ENCODE results near the gene TTI1. TPM values are rescaled to one million over a fixed set of nuclear protein-coding genes. Genes with fewer than 3 reads are reported as not detected.
A peak's percentile ranks its signal among the peaks of the same experiment; 100 is the strongest.

TTI1 gene
- total and polyA plus RNA-seq, 2 experiments from 2014 or later: 17.8 to 56.4 TPM

DNA sequence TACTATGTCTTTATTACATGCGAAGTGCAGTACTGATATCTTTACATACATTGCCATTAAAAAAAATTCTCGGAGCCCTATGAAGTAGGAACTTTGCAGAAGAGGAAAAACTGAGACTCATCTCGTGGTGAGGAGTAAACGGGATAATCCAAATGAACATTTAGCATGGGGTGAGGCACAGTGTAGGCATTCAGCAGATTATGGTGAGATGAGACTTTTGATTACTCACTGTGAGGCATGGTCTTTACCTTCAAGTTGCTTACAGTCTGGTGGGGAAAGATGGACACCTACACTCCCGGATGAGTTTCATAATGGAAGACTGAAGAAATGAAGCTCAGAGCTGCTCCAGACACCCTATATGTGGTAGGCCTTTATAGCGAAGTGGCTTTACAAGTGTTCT, 1.7 kb upstream of the TTI1 start:
- peak overlapping the region; percentile 98 for H3K4me2 ChIP-seq
- H3K4me3 ChIP-seq: peak overlapping the region; percentile 99
- H3F3A ChIP-seq (replicated peaks; ENCODE audit: low read depth): no peaks in the 10 kb centered on the region
- H3K27ac ChIP-seq (ENCODE audit: low read depth): no peak overlapping the region
- peaks cover 16% of the 10 kb centered on the region for H4K20me1 ChIP-seq (replicated peaks; ENCODE audit: insufficient read depth)
- H3K4me3 Mint-ChIP-seq: peak overlapping the region; percentile 95
- H3K4me1 ChIP-seq (ENCODE audit: insufficient read depth): peaks cover 17% of the 10 kb centered on the region
- no peaks in the 10 kb centered on the region for H3K36me3 ChIP-seq (ENCODE audit: insufficient read depth)
- H3K9me3 Mint-ChIP-seq: no peaks in the 10 kb centered on the region; the same call in 2 of the 3 replicates
- no peaks in the 10 kb centered on the region for H3K9me2 ChIP-seq (ENCODE audit: insufficient read depth)
- ATAC-seq (no peak), DNase-seq (ENCODE audit: low spot score) (no peak)
- no peak overlapping the region for H2AFZ ChIP-seq
- peak overlapping the region; percentile 21; the same call in 1 of the 2 replicates for H3K27ac Mint-ChIP-seq
- peaks cover 31% of the 10 kb centered on the region for H3K36me3 Mint-ChIP-seq (ENCODE audit: low read depth)
- no peaks in the 10 kb centered on the region for H3K27me3 ChIP-seq (ENCODE audit: insufficient read depth)
- H3K27me3 Mint-ChIP-seq (ENCODE audit: insufficient read depth, low read depth, poor library complexity): peaks cover 9% of the 10 kb centered on the region
- H3K79me2 ChIP-seq (replicated peaks; ENCODE audit: insufficient read depth): peaks cover 94% of the 10 kb centered on the region
- H3K4me1 Mint-ChIP-seq: peaks cover 25% of the 10 kb centered on the region
- TF ChIP-seq ZNF114 (CRISPR knock-in tag; IDR thresholded peaks at IDR 0.05) (no peak), STAT1 (IDR thresholded peaks at IDR 0.05; ENCODE audit: unreplicated experiment) (no peak), EZH2phosphoT487 (IDR thresholded peaks at IDR 0.05; ENCODE audit: unreplicated experiment) (no peak), EZH2 (IDR thresholded peaks at IDR 0.05; ENCODE audit: low read depth, unreplicated experiment) (no peak), POLR2AphosphoS5 (IDR thresholded peaks at IDR 0.05; ENCODE audit: low read depth) (no peak), ZNF331 (CRISPR knock-in tag; IDR thresholded peaks at IDR 0.05; ENCODE audit: low read depth) (no peak), CREB1 (CRISPR knock-in tag; IDR thresholded peaks at IDR 0.05; ENCODE audit: low read depth) (no peak), NANOG (IDR thresholded peaks at IDR 0.05; ENCODE audit: borderline replicate concordance) (no peak), JUNB (IDR thresholded peaks at IDR 0.05; ENCODE audit: unreplicated experiment) (no peak)
- TF ChIP-seq, protein P1, sequence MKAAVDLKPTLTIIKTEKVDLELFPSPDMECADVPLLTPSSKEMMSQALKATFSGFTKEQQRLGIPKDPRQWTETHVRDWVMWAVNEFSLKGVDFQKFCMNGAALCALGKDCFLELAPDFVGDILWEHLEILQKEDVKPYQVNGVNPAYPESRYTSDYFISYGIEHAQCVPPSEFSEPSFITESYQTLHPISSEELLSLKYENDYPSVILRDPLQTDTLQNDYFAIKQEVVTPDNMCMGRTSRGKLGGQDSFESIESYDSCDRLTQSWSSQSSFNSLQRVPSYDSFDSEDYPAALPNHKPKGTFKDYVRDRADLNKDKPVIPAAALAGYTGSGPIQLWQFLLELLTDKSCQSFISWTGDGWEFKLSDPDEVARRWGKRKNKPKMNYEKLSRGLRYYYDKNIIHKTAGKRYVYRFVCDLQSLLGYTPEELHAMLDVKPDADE (IDR thresholded peaks at IDR 0.05): no peak
- TF ChIP-seq, protein P2, sequence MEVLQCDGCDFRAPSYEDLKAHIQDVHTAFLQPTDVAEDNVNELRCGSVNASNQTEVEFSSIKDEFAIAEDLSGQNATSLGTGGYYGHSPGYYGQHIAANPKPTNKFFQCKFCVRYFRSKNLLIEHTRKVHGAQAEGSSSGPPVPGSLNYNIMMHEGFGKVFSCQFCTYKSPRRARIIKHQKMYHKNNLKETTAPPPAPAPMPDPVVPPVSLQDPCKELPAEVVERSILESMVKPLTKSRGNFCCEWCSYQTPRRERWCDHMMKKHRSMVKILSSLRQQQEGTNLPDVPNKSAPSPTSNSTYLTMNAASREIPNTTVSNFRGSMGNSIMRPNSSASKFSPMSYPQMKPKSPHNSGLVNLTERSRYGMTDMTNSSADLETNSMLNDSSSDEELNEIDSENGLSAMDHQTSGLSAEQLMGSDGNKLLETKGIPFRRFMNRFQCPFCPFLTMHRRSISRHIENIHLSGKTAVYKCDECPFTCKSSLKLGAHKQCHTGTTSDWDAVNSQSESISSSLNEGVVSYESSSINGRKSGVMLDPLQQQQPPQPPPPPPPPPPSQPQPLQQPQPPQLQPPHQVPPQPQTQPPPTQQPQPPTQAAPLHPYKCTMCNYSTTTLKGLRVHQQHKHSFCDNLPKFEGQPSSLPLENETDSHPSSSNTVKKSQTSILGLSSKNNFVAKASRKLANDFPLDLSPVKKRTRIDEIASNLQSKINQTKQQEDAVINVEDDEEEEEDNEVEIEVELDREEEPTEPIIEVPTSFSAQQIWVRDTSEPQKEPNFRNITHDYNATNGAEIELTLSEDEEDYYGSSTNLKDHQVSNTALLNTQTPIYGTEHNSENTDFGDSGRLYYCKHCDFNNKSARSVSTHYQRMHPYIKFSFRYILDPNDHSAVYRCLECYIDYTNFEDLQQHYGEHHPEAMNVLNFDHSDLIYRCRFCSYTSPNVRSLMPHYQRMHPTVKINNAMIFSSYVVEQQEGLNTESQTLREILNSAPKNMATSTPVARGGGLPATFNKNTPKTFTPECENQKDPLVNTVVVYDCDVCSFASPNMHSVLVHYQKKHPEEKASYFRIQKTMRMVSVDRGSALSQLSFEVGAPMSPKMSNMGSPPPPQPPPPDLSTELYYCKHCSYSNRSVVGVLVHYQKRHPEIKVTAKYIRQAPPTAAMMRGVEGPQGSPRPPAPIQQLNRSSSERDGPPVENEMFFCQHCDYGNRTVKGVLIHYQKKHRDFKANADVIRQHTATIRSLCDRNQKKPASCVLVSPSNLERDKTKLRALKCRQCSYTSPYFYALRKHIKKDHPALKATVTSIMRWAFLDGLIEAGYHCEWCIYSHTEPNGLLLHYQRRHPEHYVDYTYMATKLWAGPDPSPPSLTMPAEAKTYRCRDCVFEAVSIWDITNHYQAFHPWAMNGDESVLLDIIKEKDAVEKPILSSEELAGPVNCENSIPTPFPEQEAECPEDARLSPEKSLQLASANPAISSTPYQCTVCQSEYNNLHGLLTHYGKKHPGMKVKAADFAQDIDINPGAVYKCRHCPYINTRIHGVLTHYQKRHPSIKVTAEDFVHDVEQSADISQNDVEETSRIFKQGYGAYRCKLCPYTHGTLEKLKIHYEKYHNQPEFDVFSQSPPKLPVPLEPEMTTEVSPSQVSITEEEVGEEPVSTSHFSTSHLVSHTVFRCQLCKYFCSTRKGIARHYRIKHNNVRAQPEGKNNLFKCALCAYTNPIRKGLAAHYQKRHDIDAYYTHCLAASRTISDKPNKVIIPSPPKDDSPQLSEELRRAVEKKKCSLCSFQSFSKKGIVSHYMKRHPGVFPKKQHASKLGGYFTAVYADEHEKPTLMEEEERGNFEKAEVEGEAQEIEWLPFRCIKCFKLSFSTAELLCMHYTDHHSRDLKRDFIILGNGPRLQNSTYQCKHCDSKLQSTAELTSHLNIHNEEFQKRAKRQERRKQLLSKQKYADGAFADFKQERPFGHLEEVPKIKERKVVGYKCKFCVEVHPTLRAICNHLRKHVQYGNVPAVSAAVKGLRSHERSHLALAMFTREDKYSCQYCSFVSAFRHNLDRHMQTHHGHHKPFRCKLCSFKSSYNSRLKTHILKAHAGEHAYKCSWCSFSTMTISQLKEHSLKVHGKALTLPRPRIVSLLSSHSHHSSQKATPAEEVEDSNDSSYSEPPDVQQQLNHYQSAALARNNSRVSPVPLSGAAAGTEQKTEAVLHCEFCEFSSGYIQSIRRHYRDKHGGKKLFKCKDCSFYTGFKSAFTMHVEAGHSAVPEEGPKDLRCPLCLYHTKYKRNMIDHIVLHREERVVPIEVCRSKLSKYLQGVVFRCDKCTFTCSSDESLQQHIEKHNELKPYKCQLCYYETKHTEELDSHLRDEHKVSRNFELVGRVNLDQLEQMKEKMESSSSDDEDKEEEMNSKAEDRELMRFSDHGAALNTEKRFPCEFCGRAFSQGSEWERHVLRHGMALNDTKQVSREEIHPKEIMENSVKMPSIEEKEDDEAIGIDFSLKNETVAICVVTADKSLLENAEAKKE (CRISPR knock-in tag; IDR thresholded peaks at IDR 0.05): no peak
- TF ChIP-seq, protein P3, sequence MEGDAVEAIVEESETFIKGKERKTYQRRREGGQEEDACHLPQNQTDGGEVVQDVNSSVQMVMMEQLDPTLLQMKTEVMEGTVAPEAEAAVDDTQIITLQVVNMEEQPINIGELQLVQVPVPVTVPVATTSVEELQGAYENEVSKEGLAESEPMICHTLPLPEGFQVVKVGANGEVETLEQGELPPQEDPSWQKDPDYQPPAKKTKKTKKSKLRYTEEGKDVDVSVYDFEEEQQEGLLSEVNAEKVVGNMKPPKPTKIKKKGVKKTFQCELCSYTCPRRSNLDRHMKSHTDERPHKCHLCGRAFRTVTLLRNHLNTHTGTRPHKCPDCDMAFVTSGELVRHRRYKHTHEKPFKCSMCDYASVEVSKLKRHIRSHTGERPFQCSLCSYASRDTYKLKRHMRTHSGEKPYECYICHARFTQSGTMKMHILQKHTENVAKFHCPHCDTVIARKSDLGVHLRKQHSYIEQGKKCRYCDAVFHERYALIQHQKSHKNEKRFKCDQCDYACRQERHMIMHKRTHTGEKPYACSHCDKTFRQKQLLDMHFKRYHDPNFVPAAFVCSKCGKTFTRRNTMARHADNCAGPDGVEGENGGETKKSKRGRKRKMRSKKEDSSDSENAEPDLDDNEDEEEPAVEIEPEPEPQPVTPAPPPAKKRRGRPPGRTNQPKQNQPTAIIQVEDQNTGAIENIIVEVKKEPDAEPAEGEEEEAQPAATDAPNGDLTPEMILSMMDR (conservative IDR thresholded peaks at IDR 0.05; ENCODE audit: low read depth in 2 of 2): no peak
- TF ChIP-seq, protein P4, sequence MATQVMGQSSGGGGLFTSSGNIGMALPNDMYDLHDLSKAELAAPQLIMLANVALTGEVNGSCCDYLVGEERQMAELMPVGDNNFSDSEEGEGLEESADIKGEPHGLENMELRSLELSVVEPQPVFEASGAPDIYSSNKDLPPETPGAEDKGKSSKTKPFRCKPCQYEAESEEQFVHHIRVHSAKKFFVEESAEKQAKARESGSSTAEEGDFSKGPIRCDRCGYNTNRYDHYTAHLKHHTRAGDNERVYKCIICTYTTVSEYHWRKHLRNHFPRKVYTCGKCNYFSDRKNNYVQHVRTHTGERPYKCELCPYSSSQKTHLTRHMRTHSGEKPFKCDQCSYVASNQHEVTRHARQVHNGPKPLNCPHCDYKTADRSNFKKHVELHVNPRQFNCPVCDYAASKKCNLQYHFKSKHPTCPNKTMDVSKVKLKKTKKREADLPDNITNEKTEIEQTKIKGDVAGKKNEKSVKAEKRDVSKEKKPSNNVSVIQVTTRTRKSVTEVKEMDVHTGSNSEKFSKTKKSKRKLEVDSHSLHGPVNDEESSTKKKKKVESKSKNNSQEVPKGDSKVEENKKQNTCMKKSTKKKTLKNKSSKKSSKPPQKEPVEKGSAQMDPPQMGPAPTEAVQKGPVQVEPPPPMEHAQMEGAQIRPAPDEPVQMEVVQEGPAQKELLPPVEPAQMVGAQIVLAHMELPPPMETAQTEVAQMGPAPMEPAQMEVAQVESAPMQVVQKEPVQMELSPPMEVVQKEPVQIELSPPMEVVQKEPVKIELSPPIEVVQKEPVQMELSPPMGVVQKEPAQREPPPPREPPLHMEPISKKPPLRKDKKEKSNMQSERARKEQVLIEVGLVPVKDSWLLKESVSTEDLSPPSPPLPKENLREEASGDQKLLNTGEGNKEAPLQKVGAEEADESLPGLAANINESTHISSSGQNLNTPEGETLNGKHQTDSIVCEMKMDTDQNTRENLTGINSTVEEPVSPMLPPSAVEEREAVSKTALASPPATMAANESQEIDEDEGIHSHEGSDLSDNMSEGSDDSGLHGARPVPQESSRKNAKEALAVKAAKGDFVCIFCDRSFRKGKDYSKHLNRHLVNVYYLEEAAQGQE (IDR thresholded peaks at IDR 0.05; ENCODE audit: unreplicated experiment): no peak
